Pancreas (tissue), 10 donors: ENCODE measurements around the gene AUH. TPM values are rescaled to one million over a fixed set of nuclear protein-coding genes. Genes with fewer than 3 reads are reported as not detected.

Experiments used
- ATAC-seq, 4 donors: fragments of 200-7000 bp; cut with Tn5 transposase; one replicate each; pipeline versions ENCODE4 v1.8.0 to v1.9.1; 2020; ENCODE audit warnings: mild to moderate bottlenecking in 4 of 4, moderate library complexity in 4 of 4
- DNase-seq, 6 donors: peaks; one replicate each; pipeline ENCODE4 v3.0.0-alpha.2; 2020
- FAIRE-seq: peaks from 2 replicates; lab custom pipeline; 2012; peaks lifted over from hg19 to GRCh38; lab: Jason Lieb, UNC
- H3K27ac ChIP-seq, 4 donors: fragments of 200-600 bp; sonication (generic); 1 replicate in 3 of 4; 2 replicates in 1 of 4; pipeline versions ENCODE4 v1.5.0 to v1.8.0; 2020
- H3K27me3 ChIP-seq, 4 donors: fragments of 200-600 bp; one replicate each; pipeline ENCODE4 v1.8.0; 2021
- H3K36me3 ChIP-seq, 3 donors: fragments of 200-600 bp; sonication (generic) in 1 of 3; one replicate each; pipeline versions ENCODE4 v1.5.0 to v1.8.0; 2020 to 2021
- H3K4me1 ChIP-seq, 3 donors: fragments of 200-600 bp; one replicate each; pipeline ENCODE4 v1.8.0; 2021
- H3K4me3 ChIP-seq, 4 donors: fragments of 200-600 bp; sonication (generic) in 2 of 4; one replicate each; pipeline versions ENCODE4 v1.5.0 to v1.8.0; 2020 to 2021
- H3K9me3 ChIP-seq, 4 donors: fragments of 200-600 bp; one replicate each; pipeline ENCODE4 v1.8.0; 2021
- WGBS, 2 donors: extraction: QIAGEN DNeasy Blood & Tissue Kit; methylation state at CpG; one replicate each; pipeline ENCODE4 v1.1.7; 2013; 5-methylcytosine and 5-hydroxymethylcytosine counted together
- intact Hi-C, 3 donors: fragments of 100-400 bp; cut with DNase I; formaldehyde crosslinking; loops; one replicate each; pipeline versions ENCODE4 v1.11.1 to v1.14.2; 2022
- polyA plus RNA-seq, 2 donors: library from polyadenylated mRNA; stranded (reverse); fragments of 200-250 nt; gene quantifications; one replicate each; pipeline ENCODE4 v1.2.3, GENCODE V29; 2013
- total RNA-seq, 6 donors: library from RNA; stranded (reverse); fragmentation: NEBNext Ultra II Directional in 4 of 6; extraction: Animal tissue kit (Norgen Biotek cat#: 25700) in 4 of 6; gene quantifications; one replicate each; pipeline versions ENCODE4 v1.2.1 to v1.2.4, GENCODE V29; 2021 to 2023
- TF ChIP-seq, protein P1 (sequence below), 4 donors: fragments of 200-600 bp; sonication (generic) in 3 of 4; IDR thresholded peaks; one replicate each; pipeline versions ENCODE4 v1.5.0 to v1.8.0; 2021; ENCODE audit warnings: antibody characterized with exemption in 4 of 4
- donor health status: healthy with polysubstance abuse.
- donor health status: DM: no; HTN: no; CAD: no; lungs with moderate emphysema.
- donor health status: DM: no; HTN: no; CAD: no.
- donor health status: control.
- donor health status: control.
- donor health status: Bipolar disorder and iron deficiency.
- donor health status: DM: yes; HTN: yes; CAD: no.
- donor health status: DM: no; HTN: no; CAD: no.
- donor health status: DM: no; HTN: no; CAD: no.
- donor health status: DM: yes; HTN: yes; CAD: no.

Gene AUH
- total and polyA plus RNA-seq, 8 donors: 11.2 to 19.5 (median 14.7) TPM

GRCh38 chr9:91328186-91328585 lies 33.5 kb downstream of the AUH start:
- H3K4me1 ChIP-seq: peaks cover 0 to 2% (median 0%) of the 10 kb centered on the region in 3 donors
- no peak for FAIRE-seq
- TF ChIP-seq, protein P1, sequence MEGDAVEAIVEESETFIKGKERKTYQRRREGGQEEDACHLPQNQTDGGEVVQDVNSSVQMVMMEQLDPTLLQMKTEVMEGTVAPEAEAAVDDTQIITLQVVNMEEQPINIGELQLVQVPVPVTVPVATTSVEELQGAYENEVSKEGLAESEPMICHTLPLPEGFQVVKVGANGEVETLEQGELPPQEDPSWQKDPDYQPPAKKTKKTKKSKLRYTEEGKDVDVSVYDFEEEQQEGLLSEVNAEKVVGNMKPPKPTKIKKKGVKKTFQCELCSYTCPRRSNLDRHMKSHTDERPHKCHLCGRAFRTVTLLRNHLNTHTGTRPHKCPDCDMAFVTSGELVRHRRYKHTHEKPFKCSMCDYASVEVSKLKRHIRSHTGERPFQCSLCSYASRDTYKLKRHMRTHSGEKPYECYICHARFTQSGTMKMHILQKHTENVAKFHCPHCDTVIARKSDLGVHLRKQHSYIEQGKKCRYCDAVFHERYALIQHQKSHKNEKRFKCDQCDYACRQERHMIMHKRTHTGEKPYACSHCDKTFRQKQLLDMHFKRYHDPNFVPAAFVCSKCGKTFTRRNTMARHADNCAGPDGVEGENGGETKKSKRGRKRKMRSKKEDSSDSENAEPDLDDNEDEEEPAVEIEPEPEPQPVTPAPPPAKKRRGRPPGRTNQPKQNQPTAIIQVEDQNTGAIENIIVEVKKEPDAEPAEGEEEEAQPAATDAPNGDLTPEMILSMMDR (IDR thresholded peaks at IDR 0.05): no peak
- WGBS, 2 donors: 95% methylated on average over 6 of the region's 6 CpGs
- no peaks in the 10 kb centered on the region for H3K27me3 ChIP-seq
- peaks cover 0 to 5% (median 4%) of the 10 kb centered on the region in 3 donors for H3K36me3 ChIP-seq
- ATAC-seq: no peak
- no peak for DNase-seq
- no peaks in the 10 kb centered on the region for H3K9me3 ChIP-seq
- intact Hi-C loops: no loop called here
- no peak overlapping the region for H3K4me3 ChIP-seq
- no peak overlapping the region for H3K27ac ChIP-seq

DNA sequence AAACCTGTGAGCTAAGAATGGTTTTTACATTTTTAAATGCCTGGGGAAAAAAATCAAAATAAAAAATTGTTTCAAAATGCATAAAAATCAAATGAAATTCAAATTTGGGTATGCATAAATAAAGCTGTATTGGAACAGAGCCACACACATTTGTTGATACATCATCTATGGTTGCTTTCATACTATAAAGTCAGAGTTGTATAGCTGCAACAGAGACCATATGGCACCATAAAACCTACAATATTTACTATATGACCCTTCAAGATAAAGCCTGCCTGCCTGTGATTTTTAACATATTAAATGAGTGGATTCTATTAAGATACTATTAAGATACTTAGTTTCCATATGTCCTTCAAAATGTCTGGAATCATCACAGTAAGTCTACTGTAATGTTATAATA lies 40.0 kb downstream of the AUH start:
- no peak overlapping the region for H3K27ac ChIP-seq
- TF ChIP-seq, protein P1 (IDR thresholded peaks at IDR 0.05): no peak
- ATAC-seq (no peak), DNase-seq (no peak), FAIRE-seq (no peak)
- H3K4me1 ChIP-seq: no peaks in the 10 kb centered on the region
- H3K9me3 ChIP-seq: no peaks in the 10 kb centered on the region
- intact Hi-C loops: no loop called here
- no peak overlapping the region for H3K4me3 ChIP-seq
- no peaks in the 10 kb centered on the region for H3K36me3 ChIP-seq
- H3K27me3 ChIP-seq: no peaks in the 10 kb centered on the region

GRCh38 chr9:91320299-91320698 lies 41.4 kb downstream of the AUH start:
- Histone ChIP-seq H3K27ac (no peak overlapping the region), H3K4me1 (peaks cover 4 to 9% (median 6%) of the 10 kb centered on the region in 3 donors), H3K9me3 (no peaks in the 10 kb centered on the region), H3K27me3 (no peaks in the 10 kb centered on the region), H3K4me3 (no peak overlapping the region), H3K36me3 (no peaks in the 10 kb centered on the region)
- DNase-seq (no peak), FAIRE-seq (no peak), ATAC-seq (no peak)
- intact Hi-C loops: no loop called here
- TF ChIP-seq, protein P1 (IDR thresholded peaks at IDR 0.05): no peak
- WGBS, 2 donors: 91 to 94% methylated on average over 4 of the region's 4 CpGs

GRCh38 chr9:91316093-91316492 lies 45.6 kb downstream of the AUH start:
- intact Hi-C loops: no loop called here
- WGBS, 2 donors: 55 to 77% methylated on average over 1 of the region's 1 CpG
- Histone ChIP-seq H3K9me3 (no peaks in the 10 kb centered on the region), H3K36me3 (no peaks in the 10 kb centered on the region), H3K27ac (no peak overlapping the region), H3K4me1 (peaks cover 11 to 25% (median 13%) of the 10 kb centered on the region in 3 donors), H3K4me3 (no peak overlapping the region), H3K27me3 (no peaks in the 10 kb centered on the region)
- ATAC-seq: no peak
- no peak for FAIRE-seq
- no peak for DNase-seq
- TF ChIP-seq, protein P1 (IDR thresholded peaks at IDR 0.05): no peak

- ATAC-seq: peak; percentile 71 to 84 (median 78)
- H3K27me3 ChIP-seq: no peaks in the 10 kb centered on the region
- intact Hi-C loops: no loop called here
- peaks cover 11 to 25% (median 13%) of the 10 kb centered on the region in 3 donors for H3K4me1 ChIP-seq
- FAIRE-seq: no peak
- peak in 4 of 6 donors; percentile 57 to 75 (median 68) for DNase-seq
- no peak overlapping the region for H3K27ac ChIP-seq
- WGBS, 2 donors: 70 to 72% methylated on average over 5 of the region's 5 CpGs
- TF ChIP-seq, protein P1 (IDR thresholded peaks at IDR 0.05): no peak
- no peak overlapping the region for H3K4me3 ChIP-seq
- no peaks in the 10 kb centered on the region for H3K36me3 ChIP-seq
- no peaks in the 10 kb centered on the region for H3K9me3 ChIP-seq
Observed at GRCh38 chr9:91315191-91315590, 46.5 kb downstream of the AUH start.
